HEK293 (cell line): Measurements from ENCODE around the gene TMEM203.

Source experiments
- CTCF ChIA-PET: fragments of 350-600 bp; formaldehyde crosslinking; extraction: SDS; loops from one replicate; lab custom pipeline; 2021; ENCODE audit warnings: antibody characterized with exemption; lab: Yijun Ruan, JAX
- POLR2A ChIA-PET: fragments of 300-600 bp; formaldehyde crosslinking; extraction: SDS; loops from one replicate; lab custom pipeline; 2020; ENCODE audit warnings: antibody characterized with exemption, inconsistent platforms; lab: Yijun Ruan, JAX
- H3K27ac ChIP-seq: fragments of 200-500 bp; sonication (Bioruptor generic); 2 replicates; pipeline ENCODE4 v1.5.1; 2014; ENCODE audit warnings: low read depth, low read length, control low read depth, inconsistent platforms; ENCODE audit errors: extremely low read depth
- H3K36me3 ChIP-seq, 2 experiments: fragments of 200-500 bp in 1 of 2; sonication (Bioruptor generic) in 1 of 2; 1 replicate in 1 of 2; 2 replicates in 1 of 2; pipeline ENCODE4 v1.5.1; 2014 to 2017; ENCODE audit warnings: inconsistent platforms in 2 of 2, low read length in 2 of 2; ENCODE audit not compliant: control insufficient read depth in 2 of 2, insufficient read depth in 1 of 2
- H3K4me1 ChIP-seq: fragments of 200-500 bp; sonication (Bioruptor generic); 2 replicates; pipeline ENCODE4 v1.5.1; 2014; ENCODE audit warnings: mild to moderate bottlenecking, low read length, inconsistent platforms; ENCODE audit not compliant: control insufficient read depth, insufficient read depth
- H3K4me3 ChIP-seq: 2 replicates; pipeline ENCODE4 v1.5.1; 2011; ENCODE audit warnings: low read depth, mild to moderate bottlenecking, control low read depth, low read length, moderate library complexity
- H3K9me3 ChIP-seq: fragments of 200-500 bp; sonication (Bioruptor generic); 2 replicates; pipeline ENCODE4 v1.5.1; 2014; ENCODE audit warnings: low read depth, low read length, inconsistent platforms; ENCODE audit not compliant: control insufficient read depth, insufficient read depth
- GLIS1 ChIP-seq: fragments of 450-650 bp; formaldehyde crosslinking; IDR thresholded peaks from 2 replicates; pipeline ENCODE4 v1.5.1; 2016; ENCODE audit warnings: missing biosample characterization, missing genetic modification characterization
- GLIS2 ChIP-seq: fragments of 450-650 bp; formaldehyde crosslinking; IDR thresholded peaks from 2 replicates; pipeline ENCODE4 v1.5.1; 2016; ENCODE audit warnings: missing biosample characterization, missing genetic modification characterization
- IKZF3 ChIP-seq: fragments of 450-650 bp; IDR thresholded peaks from 2 replicates; pipeline ENCODE4 v1.5.0; 2018; ENCODE audit warnings: missing biosample characterization, mild to moderate bottlenecking, missing genetic modification characterization, moderate library complexity
- KLF10 ChIP-seq: fragments of 450-650 bp; IDR thresholded peaks from 2 replicates; pipeline ENCODE4 v1.5.1; 2018; ENCODE audit warnings: missing biosample characterization, mild to moderate bottlenecking, missing genetic modification characterization
- KLF8 ChIP-seq: fragments of 450-650 bp; formaldehyde crosslinking; IDR thresholded peaks from 2 replicates; pipeline ENCODE4 v1.5.1; 2016; ENCODE audit warnings: missing biosample characterization, missing genetic modification characterization
- SP2 ChIP-seq: fragments of 450-650 bp; formaldehyde crosslinking; IDR thresholded peaks from 2 replicates; pipeline ENCODE4 v1.5.1; 2016; ENCODE audit warnings: missing biosample characterization, missing genetic modification characterization
- YY1 ChIP-seq: fragments of 450-650 bp; formaldehyde crosslinking; IDR thresholded peaks from 2 replicates; pipeline ENCODE4 v1.5.1; 2018; ENCODE audit warnings: missing biosample characterization, missing genetic modification characterization
- ZBTB20 ChIP-seq: fragments of 450-650 bp; formaldehyde crosslinking; IDR thresholded peaks from 2 replicates; pipeline ENCODE4 v1.5.1; 2016; ENCODE audit warnings: missing biosample characterization, missing genetic modification characterization
- ZBTB8A ChIP-seq: fragments of 450-650 bp; formaldehyde crosslinking; IDR thresholded peaks from 2 replicates; pipeline ENCODE4 v1.5.1; 2016; ENCODE audit warnings: missing biosample characterization, missing genetic modification characterization
- ZNF146 ChIP-seq: fragments of 450-650 bp; formaldehyde crosslinking; IDR thresholded peaks from 2 replicates; pipeline ENCODE4 v1.5.1; 2016; ENCODE audit warnings: missing biosample characterization, missing genetic modification characterization
- ZNF350 ChIP-seq: fragments of 450-650 bp; formaldehyde crosslinking; IDR thresholded peaks from 2 replicates; pipeline ENCODE4 v1.5.0; 2017; ENCODE audit warnings: missing biosample characterization, mild to moderate bottlenecking, missing genetic modification characterization
- ZNF394 ChIP-seq: fragments of 450-650 bp; formaldehyde crosslinking; IDR thresholded peaks from 2 replicates; pipeline ENCODE4 v1.5.1; 2016; ENCODE audit warnings: missing biosample characterization, missing genetic modification characterization, mild to moderate bottlenecking, moderate library complexity, borderline replicate concordance
- ZNF660 ChIP-seq: fragments of 450-650 bp; IDR thresholded peaks from 2 replicates; pipeline ENCODE4 v1.5.1; 2018; ENCODE audit warnings: missing biosample characterization, mild to moderate bottlenecking, missing genetic modification characterization
- ZSCAN23 ChIP-seq: fragments of 450-650 bp; formaldehyde crosslinking; IDR thresholded peaks from 2 replicates; pipeline ENCODE4 v1.5.1; 2016; ENCODE audit warnings: missing biosample characterization, missing genetic modification characterization
- TF ChIP-seq, protein P1 (sequence below): fragments of 450-650 bp; formaldehyde crosslinking; IDR thresholded peaks from 2 replicates; pipeline ENCODE4 v1.5.1; 2016; ENCODE audit warnings: missing biosample characterization, missing genetic modification characterization
- TF ChIP-seq, protein P2 (sequence below): fragments of 450-650 bp; formaldehyde crosslinking; conservative IDR thresholded peaks from 2 replicates; pipeline ENCODE4 v1.5.1; 2016; ENCODE audit warnings: low read depth, missing biosample characterization, missing genetic modification characterization
- TF ChIP-seq, protein P3 (sequence below): fragments of 450-650 bp; formaldehyde crosslinking; conservative IDR thresholded peaks from 2 replicates; pipeline ENCODE4 v1.5.1; 2016; ENCODE audit warnings: low read depth, missing biosample characterization, missing genetic modification characterization
- TF ChIP-seq, protein P4 (sequence below): fragments of 450-650 bp; formaldehyde crosslinking; IDR thresholded peaks from 2 replicates; pipeline ENCODE4 v1.5.1; 2016; ENCODE audit warnings: missing biosample characterization, missing genetic modification characterization
- TF ChIP-seq, protein P5 (sequence below): fragments of 450-650 bp; formaldehyde crosslinking; IDR thresholded peaks from 2 replicates; pipeline ENCODE4 v1.5.1; 2016; ENCODE audit warnings: missing biosample characterization, missing genetic modification characterization, borderline replicate concordance

Gene TMEM203

DNA sequence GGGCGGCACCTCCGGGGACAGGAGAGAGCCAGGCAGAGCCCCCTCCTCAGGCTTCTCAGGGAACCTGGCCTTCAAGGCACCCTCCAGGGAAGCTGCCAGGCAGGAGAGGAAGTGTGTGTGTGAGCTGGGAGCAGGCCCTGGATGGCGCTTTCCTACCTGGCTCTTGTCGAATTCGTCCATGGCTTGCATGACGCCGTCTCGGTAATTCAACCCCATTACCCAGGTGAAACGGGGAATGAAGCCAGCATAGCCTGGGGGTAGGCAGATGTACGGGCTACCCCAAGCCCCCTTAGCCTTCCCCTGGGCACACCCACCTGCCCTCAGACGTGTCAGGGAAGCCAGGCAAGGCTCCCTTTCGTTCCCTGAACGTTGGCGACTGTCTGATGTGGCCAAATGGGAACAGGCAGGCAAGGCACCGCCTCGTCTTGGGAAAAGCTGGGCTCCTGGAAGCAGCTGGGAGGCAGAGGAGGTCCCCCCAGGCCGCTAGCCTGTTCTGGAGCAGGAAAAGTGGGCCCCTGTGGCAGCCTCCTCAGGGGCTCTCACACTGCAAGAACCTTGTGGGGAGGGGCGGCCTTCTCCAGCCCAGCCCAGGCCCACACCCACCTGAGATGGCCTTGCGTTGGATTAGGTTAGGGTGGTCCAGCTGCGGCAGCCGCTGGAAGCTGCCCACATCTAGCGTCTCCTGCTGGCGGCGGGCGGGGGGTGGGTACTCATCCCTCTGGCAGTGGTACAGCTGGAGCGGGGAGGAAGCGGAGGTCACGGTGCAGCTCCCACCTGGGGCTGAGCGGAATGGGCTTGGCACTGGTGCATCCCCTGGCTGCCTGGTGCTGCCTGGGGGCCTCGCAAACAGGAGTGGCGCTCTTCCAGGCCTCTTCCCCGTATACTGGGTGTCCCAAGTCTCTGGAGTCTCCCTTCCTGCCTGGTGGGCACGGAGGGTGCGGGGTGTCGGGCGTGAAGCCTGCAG is 39.3 kb upstream of the TMEM203 start (continued):
- TF ChIP-seq ZNF394 (tag by site-specific recombination): no peak; the same call in 1 of the 2 replicates
- TF ChIP-seq, protein P1, sequence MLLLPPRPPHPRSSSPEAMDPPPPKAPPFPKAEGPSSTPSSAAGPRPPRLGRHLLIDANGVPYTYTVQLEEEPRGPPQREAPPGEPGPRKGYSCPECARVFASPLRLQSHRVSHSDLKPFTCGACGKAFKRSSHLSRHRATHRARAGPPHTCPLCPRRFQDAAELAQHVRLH (tag by site-specific recombination): no peak
- peak; percentile 32; the same call in 1 of the 2 replicates for TF ChIP-seq GLIS2 (tag by site-specific recombination)

DNA sequence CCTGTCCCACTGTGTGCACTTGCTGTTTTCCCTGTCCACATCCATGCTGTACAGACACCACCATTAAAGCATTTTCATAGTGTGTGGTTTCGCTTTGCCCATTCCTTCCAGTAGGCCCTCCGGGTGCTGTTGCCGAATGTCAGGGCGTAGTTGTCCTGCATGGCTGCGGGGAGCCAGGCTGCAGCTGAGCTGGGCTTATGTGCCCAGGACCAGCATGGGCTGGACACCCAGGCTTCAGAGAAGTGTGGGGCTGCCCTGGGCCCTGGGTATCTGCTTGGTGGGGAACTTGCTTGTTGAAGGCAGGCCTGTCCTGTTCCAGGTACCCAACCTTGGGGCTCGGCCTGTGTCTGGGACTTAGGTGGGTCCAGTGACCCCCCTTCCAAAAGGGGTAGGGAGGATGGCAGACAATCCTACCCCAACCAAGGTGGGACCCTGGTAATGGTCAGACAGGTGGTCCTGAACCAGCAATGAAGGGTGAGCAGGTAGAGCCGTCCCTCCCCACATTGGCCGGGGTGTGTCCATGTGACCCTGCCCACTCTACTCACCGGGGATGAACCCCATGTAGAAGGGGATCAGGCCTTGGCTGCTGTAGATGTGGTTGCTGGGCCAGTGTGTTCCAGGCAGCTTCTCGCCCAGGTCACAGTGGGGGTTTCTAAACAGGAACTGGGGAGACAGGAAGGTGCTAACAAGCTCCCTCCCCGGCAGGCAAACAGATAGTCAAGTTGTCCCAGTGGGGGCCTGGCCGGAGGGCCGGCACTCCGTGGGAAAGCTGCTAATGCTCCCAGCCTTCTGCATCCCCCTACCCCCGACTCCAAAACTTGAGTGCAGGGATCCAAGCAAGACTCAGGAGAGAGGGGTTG is 38.4 kb upstream of the TMEM203 start:
- H3K36me3 ChIP-seq: peaks cover 0 to 27% of the 10 kb centered on the region in 2 experiments; a peak in 1 of 3 replicates
- POLR2A ChIA-PET: interaction anchor here (0.6 to 11.5 kb wide), 15 partner anchors 7 to 453 kb away, joined by 3 to 336 read pairs (median 6); partner anchors contain the start of genes CYSRT1, NELFB, RNF208 and RNF224
- no peak overlapping the region for H3K27ac ChIP-seq
- CTCF ChIA-PET: interaction anchor here (0.7 to 3.6 kb wide), 3 partner anchors 7 to 20 kb away, joined by 5 to 29 read pairs (median 16); partner anchors contain the start of gene NELFB
- H3K4me1 ChIP-seq: 0 out of 2 replicates have a peak, but pooled peaks cover 3% of the 10 kb centered on the region
- H3K9me3 ChIP-seq: no peaks in the 10 kb centered on the region
- H3K4me3 ChIP-seq: no peak overlapping the region
- TF ChIP-seq ZSCAN23 (tag by site-specific recombination) (no peak), ZNF660 (tag by site-specific recombination) (0 out of 2 replicates have a peak, but pooled peaks have one; percentile 45), SP2 (tag by site-specific recombination) (no peak), KLF8 (tag by site-specific recombination) (peak; percentile 55), ZBTB20 (tag by site-specific recombination) (peak; percentile 38; the same call in 1 of the 2 replicates), IKZF3 (tag by site-specific recombination) (peak; percentile 15; the same call in 1 of the 2 replicates), ZNF350 (tag by site-specific recombination) (no peak), GLIS1 (peak; percentile 69), YY1 (no peak), ZNF146 (no peak), ZBTB8A (tag by site-specific recombination) (peak; percentile 41), KLF10 (tag by site-specific recombination) (0 out of 2 replicates have a peak, but pooled peaks have one; percentile 22)
- TF ChIP-seq, protein P2, sequence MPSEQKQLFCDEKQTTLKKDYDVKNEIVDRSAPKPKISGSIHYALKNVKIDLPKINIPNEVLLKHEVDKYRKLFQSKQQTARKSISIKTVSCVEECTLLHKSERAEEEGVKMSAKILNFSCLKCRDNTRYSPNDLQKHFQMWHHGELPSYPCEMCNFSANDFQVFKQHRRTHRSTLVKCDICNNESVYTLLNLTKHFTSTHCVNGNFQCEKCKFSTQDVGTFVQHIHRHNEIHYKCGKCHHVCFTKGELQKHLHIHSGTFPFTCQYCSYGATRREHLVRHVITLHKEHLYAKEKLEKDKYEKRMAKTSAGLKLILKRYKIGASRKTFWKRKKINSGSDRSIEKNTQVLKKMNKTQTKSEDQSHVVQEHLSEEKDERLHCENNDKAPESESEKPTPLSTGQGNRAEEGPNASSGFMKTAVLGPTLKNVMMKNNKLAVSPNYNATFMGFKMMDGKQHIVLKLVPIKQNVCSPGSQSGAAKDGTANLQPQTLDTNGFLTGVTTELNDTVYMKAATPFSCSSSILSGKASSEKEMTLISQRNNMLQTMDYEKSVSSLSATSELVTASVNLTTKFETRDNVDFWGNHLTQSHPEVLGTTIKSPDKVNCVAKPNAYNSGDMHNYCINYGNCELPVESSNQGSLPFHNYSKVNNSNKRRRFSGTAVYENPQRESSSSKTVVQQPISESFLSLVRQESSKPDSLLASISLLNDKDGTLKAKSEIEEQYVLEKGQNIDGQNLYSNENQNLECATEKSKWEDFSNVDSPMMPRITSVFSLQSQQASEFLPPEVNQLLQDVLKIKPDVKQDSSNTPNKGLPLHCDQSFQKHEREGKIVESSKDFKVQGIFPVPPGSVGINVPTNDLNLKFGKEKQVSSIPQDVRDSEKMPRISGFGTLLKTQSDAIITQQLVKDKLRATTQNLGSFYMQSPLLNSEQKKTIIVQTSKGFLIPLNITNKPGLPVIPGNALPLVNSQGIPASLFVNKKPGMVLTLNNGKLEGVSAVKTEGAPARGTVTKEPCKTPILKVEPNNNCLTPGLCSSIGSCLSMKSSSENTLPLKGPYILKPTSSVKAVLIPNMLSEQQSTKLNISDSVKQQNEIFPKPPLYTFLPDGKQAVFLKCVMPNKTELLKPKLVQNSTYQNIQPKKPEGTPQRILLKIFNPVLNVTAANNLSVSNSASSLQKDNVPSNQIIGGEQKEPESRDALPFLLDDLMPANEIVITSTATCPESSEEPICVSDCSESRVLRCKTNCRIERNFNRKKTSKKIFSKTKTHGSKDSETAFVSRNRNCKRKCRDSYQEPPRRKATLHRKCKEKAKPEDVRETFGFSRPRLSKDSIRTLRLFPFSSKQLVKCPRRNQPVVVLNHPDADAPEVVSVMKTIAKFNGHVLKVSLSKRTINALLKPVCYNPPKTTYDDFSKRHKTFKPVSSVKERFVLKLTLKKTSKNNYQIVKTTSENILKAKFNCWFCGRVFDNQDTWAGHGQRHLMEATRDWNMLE (tag by site-specific recombination): no peak
- TF ChIP-seq, protein P3, sequence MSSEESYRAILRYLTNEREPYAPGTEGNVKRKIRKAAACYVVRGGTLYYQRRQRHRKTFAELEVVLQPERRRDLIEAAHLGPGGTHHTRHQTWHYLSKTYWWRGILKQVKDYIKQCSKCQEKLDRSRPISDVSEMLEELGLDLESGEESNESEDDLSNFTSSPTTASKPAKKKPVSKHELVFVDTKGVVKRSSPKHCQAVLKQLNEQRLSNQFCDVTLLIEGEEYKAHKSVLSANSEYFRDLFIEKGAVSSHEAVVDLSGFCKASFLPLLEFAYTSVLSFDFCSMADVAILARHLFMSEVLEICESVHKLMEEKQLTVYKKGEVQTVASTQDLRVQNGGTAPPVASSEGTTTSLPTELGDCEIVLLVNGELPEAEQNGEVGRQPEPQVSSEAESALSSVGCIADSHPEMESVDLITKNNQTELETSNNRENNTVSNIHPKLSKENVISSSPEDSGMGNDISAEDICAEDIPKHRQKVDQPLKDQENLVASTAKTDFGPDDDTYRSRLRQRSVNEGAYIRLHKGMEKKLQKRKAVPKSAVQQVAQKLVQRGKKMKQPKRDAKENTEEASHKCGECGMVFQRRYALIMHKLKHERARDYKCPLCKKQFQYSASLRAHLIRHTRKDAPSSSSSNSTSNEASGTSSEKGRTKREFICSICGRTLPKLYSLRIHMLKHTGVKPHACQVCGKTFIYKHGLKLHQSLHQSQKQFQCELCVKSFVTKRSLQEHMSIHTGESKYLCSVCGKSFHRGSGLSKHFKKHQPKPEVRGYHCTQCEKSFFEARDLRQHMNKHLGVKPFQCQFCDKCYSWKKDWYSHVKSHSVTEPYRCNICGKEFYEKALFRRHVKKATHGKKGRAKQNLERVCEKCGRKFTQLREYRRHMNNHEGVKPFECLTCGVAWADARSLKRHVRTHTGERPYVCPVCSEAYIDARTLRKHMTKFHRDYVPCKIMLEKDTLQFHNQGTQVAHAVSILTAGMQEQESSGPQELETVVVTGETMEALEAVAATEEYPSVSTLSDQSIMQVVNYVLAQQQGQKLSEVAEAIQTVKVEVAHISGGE (tag by site-specific recombination): peak; percentile 76
- TF ChIP-seq, protein P4, sequence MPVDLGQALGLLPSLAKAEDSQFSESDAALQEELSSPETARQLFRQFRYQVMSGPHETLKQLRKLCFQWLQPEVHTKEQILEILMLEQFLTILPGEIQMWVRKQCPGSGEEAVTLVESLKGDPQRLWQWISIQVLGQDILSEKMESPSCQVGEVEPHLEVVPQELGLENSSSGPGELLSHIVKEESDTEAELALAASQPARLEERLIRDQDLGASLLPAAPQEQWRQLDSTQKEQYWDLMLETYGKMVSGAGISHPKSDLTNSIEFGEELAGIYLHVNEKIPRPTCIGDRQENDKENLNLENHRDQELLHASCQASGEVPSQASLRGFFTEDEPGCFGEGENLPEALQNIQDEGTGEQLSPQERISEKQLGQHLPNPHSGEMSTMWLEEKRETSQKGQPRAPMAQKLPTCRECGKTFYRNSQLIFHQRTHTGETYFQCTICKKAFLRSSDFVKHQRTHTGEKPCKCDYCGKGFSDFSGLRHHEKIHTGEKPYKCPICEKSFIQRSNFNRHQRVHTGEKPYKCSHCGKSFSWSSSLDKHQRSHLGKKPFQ: 0 out of 2 replicates have a peak, but pooled peaks have one; percentile 81
- TF ChIP-seq, protein P5, sequence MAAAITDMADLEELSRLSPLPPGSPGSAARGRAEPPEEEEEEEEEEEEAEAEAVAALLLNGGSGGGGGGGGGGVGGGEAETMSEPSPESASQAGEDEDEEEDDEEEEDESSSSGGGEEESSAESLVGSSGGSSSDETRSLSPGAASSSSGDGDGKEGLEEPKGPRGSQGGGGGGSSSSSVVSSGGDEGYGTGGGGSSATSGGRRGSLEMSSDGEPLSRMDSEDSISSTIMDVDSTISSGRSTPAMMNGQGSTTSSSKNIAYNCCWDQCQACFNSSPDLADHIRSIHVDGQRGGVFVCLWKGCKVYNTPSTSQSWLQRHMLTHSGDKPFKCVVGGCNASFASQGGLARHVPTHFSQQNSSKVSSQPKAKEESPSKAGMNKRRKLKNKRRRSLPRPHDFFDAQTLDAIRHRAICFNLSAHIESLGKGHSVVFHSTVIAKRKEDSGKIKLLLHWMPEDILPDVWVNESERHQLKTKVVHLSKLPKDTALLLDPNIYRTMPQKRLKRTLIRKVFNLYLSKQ (tag by site-specific recombination): no peak
